Parathyroid adenoma (tissue), 2 donors: Measurements from ENCODE around the gene DKKL1.

Experiments
- H2AFZ ChIP-seq: fragments of 300-600 bp; sonication (generic); one replicate; pipeline ENCODE4 v1.7.0; 2017; ENCODE audit warnings: antibody characterized with exemption, mild to moderate bottlenecking
- H3K27ac ChIP-seq: fragments of 300-600 bp; sonication (generic); one replicate; pipeline ENCODE4 v1.7.0; 2017
- H3K27me3 ChIP-seq: fragments of 300-600 bp; sonication (generic); one replicate; pipeline ENCODE4 v1.7.0; 2017; ENCODE audit warnings: low read length; ENCODE audit not compliant: control insufficient read depth, insufficient read depth
- H3K36me3 ChIP-seq: fragments of 300-600 bp; sonication (generic); one replicate; pipeline ENCODE4 v1.7.0; 2017; ENCODE audit warnings: low read length; ENCODE audit not compliant: control insufficient read depth, insufficient read depth
- H3K4me1 ChIP-seq: fragments of 300-600 bp; sonication (generic); one replicate; pipeline ENCODE4 v1.7.0; 2017; ENCODE audit warnings: control low read depth
- H3K4me2 ChIP-seq: fragments of 300-600 bp; sonication (generic); one replicate; pipeline ENCODE4 v1.7.0; 2017; ENCODE audit warnings: low read length
- H3K4me3 ChIP-seq: fragments of 300-600 bp; sonication (generic); one replicate; pipeline ENCODE4 v1.7.0; 2017; ENCODE audit warnings: low read depth, low read length
- H3K79me2 ChIP-seq: fragments of 300-600 bp; sonication (generic); one replicate; pipeline ENCODE4 v1.7.0; 2017; ENCODE audit warnings: control low read depth
- H3K9ac ChIP-seq: fragments of 300-600 bp; sonication (generic); one replicate; pipeline ENCODE4 v1.7.0; 2017; ENCODE audit warnings: mild to moderate bottlenecking
- H3K9me3 ChIP-seq: fragments of 300-600 bp; sonication (generic); one replicate; pipeline ENCODE4 v1.7.0; 2017; ENCODE audit warnings: low read length; ENCODE audit not compliant: control insufficient read depth
- TF ChIP-seq, protein P1 (sequence below): fragments of 300-600 bp; sonication (generic); IDR thresholded peaks from one replicate; pipeline ENCODE4 v1.7.0; 2017; ENCODE audit warnings: antibody characterized with exemption, mild to moderate bottlenecking
- donor health status: primary hyperparathyroidism.

The DKKL1 gene

DNA sequence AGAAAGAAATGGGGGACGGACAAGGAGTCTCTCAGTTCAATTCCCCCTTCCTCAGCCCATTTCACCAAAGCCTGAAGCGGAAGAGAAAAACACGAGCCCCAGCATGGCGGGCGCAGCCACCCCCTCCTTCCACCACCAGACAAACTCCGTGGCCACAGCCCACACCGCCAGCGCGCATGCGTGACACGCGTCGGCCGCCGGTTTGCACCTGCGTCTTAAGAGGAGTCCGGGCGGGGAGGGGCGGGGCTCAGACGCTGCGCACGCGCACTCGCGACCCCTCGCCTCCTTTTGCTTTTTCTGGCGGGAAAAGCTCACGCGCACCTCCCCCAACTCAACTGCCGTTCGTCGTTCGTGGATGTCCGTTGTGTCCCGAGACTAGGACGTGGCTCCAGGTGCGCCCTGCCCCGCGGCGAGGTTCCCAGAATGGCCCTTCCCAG, 24.3 kb downstream of the DKKL1 start, which contains the start of gene KASH5:
Gene KASH5, plus strand, starts transcription at position 314 of the 437 bp plus-strand sequence. CDS start 2,635 bp downstream, outside the sequence.
- Histone ChIP-seq H2AFZ (no peak within 1 kb of the TSS), H3K9me3 (no peaks in the 10 kb centered on the region), H3K9ac (no peak within 1 kb of the TSS), H3K27me3 (no peaks in the 10 kb centered on the region), H3K4me1 (no peaks in the 10 kb centered on the region), H3K27ac (no peak within 1 kb of the TSS), H3K4me2 (no peak within 1 kb of the TSS), H3K4me3 (no peak within 1 kb of the TSS), H3K79me2 (no peaks in the 10 kb centered on the region), H3K36me3 (no peaks in the 10 kb centered on the region)
- TF ChIP-seq, protein P1, sequence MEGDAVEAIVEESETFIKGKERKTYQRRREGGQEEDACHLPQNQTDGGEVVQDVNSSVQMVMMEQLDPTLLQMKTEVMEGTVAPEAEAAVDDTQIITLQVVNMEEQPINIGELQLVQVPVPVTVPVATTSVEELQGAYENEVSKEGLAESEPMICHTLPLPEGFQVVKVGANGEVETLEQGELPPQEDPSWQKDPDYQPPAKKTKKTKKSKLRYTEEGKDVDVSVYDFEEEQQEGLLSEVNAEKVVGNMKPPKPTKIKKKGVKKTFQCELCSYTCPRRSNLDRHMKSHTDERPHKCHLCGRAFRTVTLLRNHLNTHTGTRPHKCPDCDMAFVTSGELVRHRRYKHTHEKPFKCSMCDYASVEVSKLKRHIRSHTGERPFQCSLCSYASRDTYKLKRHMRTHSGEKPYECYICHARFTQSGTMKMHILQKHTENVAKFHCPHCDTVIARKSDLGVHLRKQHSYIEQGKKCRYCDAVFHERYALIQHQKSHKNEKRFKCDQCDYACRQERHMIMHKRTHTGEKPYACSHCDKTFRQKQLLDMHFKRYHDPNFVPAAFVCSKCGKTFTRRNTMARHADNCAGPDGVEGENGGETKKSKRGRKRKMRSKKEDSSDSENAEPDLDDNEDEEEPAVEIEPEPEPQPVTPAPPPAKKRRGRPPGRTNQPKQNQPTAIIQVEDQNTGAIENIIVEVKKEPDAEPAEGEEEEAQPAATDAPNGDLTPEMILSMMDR, result no peak

- Histone ChIP-seq H3K9me3 (no peaks in the 10 kb centered on the region), H3K79me2 (no peaks in the 10 kb centered on the region), H3K27me3 (no peaks in the 10 kb centered on the region), H3K4me2 (no peak overlapping the region), H3K27ac (no peak overlapping the region), H3K36me3 (no peaks in the 10 kb centered on the region), H2AFZ (no peak overlapping the region), H3K9ac (no peak overlapping the region), H3K4me3 (no peak overlapping the region), H3K4me1 (no peaks in the 10 kb centered on the region)
- TF ChIP-seq, protein P1, result no peak
These were observed 25.7 kb downstream of the DKKL1 start for GRCh38 chr19:49389406-49389805.

- Histone ChIP-seq H3K79me2 (no peaks in the 10 kb centered on the region), H2AFZ (no peak overlapping the region), H3K36me3 (no peaks in the 10 kb centered on the region), H3K4me2 (no peak overlapping the region), H3K9ac (no peak overlapping the region), H3K4me3 (no peak overlapping the region), H3K27ac (no peak overlapping the region), H3K4me1 (no peaks in the 10 kb centered on the region), H3K9me3 (no peaks in the 10 kb centered on the region), H3K27me3 (no peaks in the 10 kb centered on the region)
- TF ChIP-seq, protein P1, result no peak
These were observed 26.7 kb downstream of the DKKL1 start for GRCh38 chr19:49390131-49390928.

GRCh38 chr19:49390929-49391359, 27.3 kb downstream of the DKKL1 start:
- no peak overlapping the region for H3K9ac ChIP-seq

More at GRCh38 chr19:49390929-49391359, 27.3 kb downstream of the DKKL1 start:
- TF ChIP-seq, protein P1, result no peak
- Histone ChIP-seq H3K9me3 (no peaks in the 10 kb centered on the region), H3K79me2 (no peaks in the 10 kb centered on the region), H3K36me3 (no peaks in the 10 kb centered on the region), H3K27me3 (no peaks in the 10 kb centered on the region), H3K4me1 (no peaks in the 10 kb centered on the region), H3K27ac (no peak overlapping the region), H2AFZ (no peak overlapping the region), H3K4me3 (no peak overlapping the region), H3K4me2 (no peak overlapping the region)
